Chondrocyte (in vitro differentiated cells): ENCODE measurements around the gene NME5. TPM values are rescaled to one million over a fixed set of nuclear protein-coding genes. Genes with fewer than 3 reads are reported as not detected.
"Not testable (repeated sequence)": the region's sequence is repeated elsewhere in the genome, so short reads cannot be mapped to it uniquely, and the experiment has no call there.

Experiments
- DNase-seq: peaks from one replicate; pipeline ENCODE4 v3.0.0; 2021; ENCODE audit warnings: mixed read lengths, low spot score
- H3K27ac Mint-ChIP-seq: one replicate; pipeline ENCODE4 v1.8.0; 2021; ENCODE audit warnings: mild to moderate bottlenecking, moderate library complexity, mixed read lengths; ENCODE audit not compliant: unreplicated experiment
- H3K27me3 Mint-ChIP-seq: 2 replicates; pipeline ENCODE4 v1.8.0; 2021; ENCODE audit warnings: low read depth, mixed read lengths
- H3K36me3 Mint-ChIP-seq: 2 replicates; pipeline ENCODE4 v1.8.0; 2021; ENCODE audit warnings: low read depth, mixed read lengths
- H3K4me1 Mint-ChIP-seq: 2 replicates; pipeline ENCODE4 v1.8.0; 2021; ENCODE audit warnings: low read depth, mild to moderate bottlenecking, mixed read lengths
- H3K4me3 Mint-ChIP-seq: one replicate; pipeline ENCODE4 v1.8.0; 2021; ENCODE audit warnings: mild to moderate bottlenecking, moderate library complexity, mixed read lengths; ENCODE audit not compliant: unreplicated experiment
- H3K9me3 Mint-ChIP-seq: 2 replicates; pipeline ENCODE4 v1.8.0; 2021; ENCODE audit warnings: low read depth, mixed read lengths
- CTCF ChIP-seq: fragments of 200-600 bp; sonication (generic); IDR thresholded peaks from 2 replicates; pipeline ENCODE4 v1.5.0; 2021; ENCODE audit warnings: antibody characterized with exemption, mild to moderate bottlenecking, moderate library complexity
- total RNA-seq: library from RNA; stranded (reverse); gene quantifications from 3 replicates; pipeline ENCODE4 v1.2.1, GENCODE V29; 2021

Gene NME5
- total RNA-seq, 1 donor from 2014 or later = 2.0 TPM

- no peak overlapping the region for H3K27ac Mint-ChIP-seq
- H3K4me1 Mint-ChIP-seq = no peaks in the 10 kb centered on the region
- peaks cover 49% of the 10 kb centered on the region for H3K36me3 Mint-ChIP-seq
- no peak for TF ChIP-seq CTCF
- H3K9me3 Mint-ChIP-seq = no peaks in the 10 kb centered on the region
- no peak overlapping the region for H3K4me3 Mint-ChIP-seq
- no peak for DNase-seq
- no peaks in the 10 kb centered on the region for H3K27me3 Mint-ChIP-seq
These were observed 29.9 kb upstream of the NME5 start for GRCh38 chr5:138169124-138169523.

GRCh38 chr5:138163721-138164120, 24.5 kb upstream of the NME5 start:
- H3K27me3 Mint-ChIP-seq = no peaks in the 10 kb centered on the region
- no peak for TF ChIP-seq CTCF

GRCh38 chr5:138160706-138161105, 21.5 kb upstream of the NME5 start:
- no peaks in the 10 kb centered on the region for H3K4me1 Mint-ChIP-seq
- TF ChIP-seq CTCF = no peak
- H3K36me3 Mint-ChIP-seq = peaks cover 62% of the 10 kb centered on the region
- no peaks in the 10 kb centered on the region for H3K9me3 Mint-ChIP-seq
- no peaks in the 10 kb centered on the region for H3K27me3 Mint-ChIP-seq
- H3K4me3 Mint-ChIP-seq = no peak overlapping the region
- H3K27ac Mint-ChIP-seq = no peak overlapping the region
- no peak for DNase-seq

More at GRCh38 chr5:138163721-138164120, 24.5 kb upstream of the NME5 start:
- DNase-seq = no peak
- Mint-ChIP-seq H3K9me3 (no peaks in the 10 kb centered on the region), H3K4me3 (no peak overlapping the region), H3K4me1 (no peaks in the 10 kb centered on the region), H3K36me3 (peaks cover 72% of the 10 kb centered on the region), H3K27ac (no peak overlapping the region)

- no peak for TF ChIP-seq CTCF
- Mint-ChIP-seq H3K27ac (no peak overlapping the region), H3K9me3 (no peaks in the 10 kb centered on the region), H3K4me3 (no peak overlapping the region), H3K36me3 (peaks cover 55% of the 10 kb centered on the region), H3K27me3 (no peaks in the 10 kb centered on the region), H3K4me1 (no peaks in the 10 kb centered on the region)
- no peak for DNase-seq
These were observed 20.4 kb upstream of the NME5 start for GRCh38 chr5:138159666-138160065.

GRCh38 chr5:138157626-138158025, 18.4 kb upstream of the NME5 start:
- H3K4me1 Mint-ChIP-seq = no peaks in the 10 kb centered on the region
- TF ChIP-seq CTCF = no peak
- no peak overlapping the region for H3K4me3 Mint-ChIP-seq
- DNase-seq = no peak
- H3K9me3 Mint-ChIP-seq = no peaks in the 10 kb centered on the region
- H3K27me3 Mint-ChIP-seq = peaks cover 1% of the 10 kb centered on the region
- peaks cover 36% of the 10 kb centered on the region for H3K36me3 Mint-ChIP-seq
- H3K27ac Mint-ChIP-seq = no peak overlapping the region

- H3K27me3 Mint-ChIP-seq, H3K27ac Mint-ChIP-seq, H3K4me3 Mint-ChIP-seq, H3K4me1 Mint-ChIP-seq, H3K9me3 Mint-ChIP-seq, DNase-seq: not testable (repeated sequence)
- peaks cover 29% of the 10 kb centered on the region for H3K36me3 Mint-ChIP-seq
These were observed 16.7 kb upstream of the NME5 start for GRCh38 chr5:138155977-138156376.
